Measurements from ENCODE around the gene VTN. TPM values are rescaled to one million over a fixed set of nuclear protein-coding genes. Genes with fewer than 3 reads are reported as not detected.

VTN gene
- total RNA-seq, 3 donors from 2014 or later, result 0.32 to 12.1 (median 0.98) TPM

DNA sequence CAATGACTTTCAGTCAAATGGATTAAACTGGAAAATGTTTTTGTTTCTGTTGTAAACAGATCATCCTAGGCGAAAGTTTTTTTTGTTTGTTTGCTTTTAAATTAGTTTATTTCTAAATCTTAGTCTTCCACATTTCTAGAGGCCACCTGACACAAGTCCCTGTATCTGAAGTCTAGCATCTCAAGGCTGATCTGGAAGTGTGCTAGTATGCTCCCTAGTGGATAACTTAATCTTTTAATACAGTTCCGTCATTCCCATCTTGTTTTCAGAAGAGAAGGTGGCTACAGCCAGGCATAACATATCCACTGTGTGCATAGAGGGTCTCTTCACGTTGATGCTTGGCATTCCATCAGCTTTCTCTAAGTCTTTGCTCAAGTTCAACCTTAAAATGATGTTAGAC, 42.4 kb downstream of the VTN start:
- intact Hi-C loops (cut with DNase I; ENCODE audit: low total_unique reads), result no loop called here

DNA sequence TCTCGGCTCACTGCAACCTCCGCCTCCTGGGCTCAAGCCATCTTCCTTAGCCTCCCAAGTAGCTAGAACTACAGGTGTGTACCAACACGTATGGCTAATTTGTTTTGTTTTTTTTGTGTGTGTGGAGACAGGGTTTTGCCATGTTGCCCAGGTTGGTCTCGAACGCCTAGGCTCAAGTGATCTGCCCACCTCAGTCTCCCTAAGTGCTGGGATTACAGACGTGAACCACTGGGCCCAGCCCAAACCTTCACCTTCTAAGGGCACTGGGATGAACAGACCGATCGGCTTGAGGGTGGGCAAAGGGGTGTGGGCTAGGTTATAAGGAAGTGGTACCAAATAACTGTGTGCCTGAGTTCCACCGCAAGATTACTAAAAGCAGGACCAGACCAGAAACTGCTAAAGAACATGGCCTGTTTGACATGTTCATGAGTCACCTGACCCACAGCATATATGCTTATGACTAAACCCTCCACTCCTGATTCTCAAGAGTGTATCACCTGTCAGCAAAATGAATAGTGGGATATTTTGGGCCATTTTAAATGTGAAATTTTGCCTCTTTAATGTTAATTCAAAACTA, 43.0 kb downstream of the VTN start:
- Histone ChIP-seq H3K4me3 (no peak overlapping the region), H3K4me1 (no peaks in the 10 kb centered on the region), H3K27me3 (no peaks in the 10 kb centered on the region), H3K9me3 (no peaks in the 10 kb centered on the region), H3K27ac (no peak overlapping the region), H3K36me3 (peaks cover 5% of the 10 kb centered on the region)
- TF ChIP-seq, protein P1, sequence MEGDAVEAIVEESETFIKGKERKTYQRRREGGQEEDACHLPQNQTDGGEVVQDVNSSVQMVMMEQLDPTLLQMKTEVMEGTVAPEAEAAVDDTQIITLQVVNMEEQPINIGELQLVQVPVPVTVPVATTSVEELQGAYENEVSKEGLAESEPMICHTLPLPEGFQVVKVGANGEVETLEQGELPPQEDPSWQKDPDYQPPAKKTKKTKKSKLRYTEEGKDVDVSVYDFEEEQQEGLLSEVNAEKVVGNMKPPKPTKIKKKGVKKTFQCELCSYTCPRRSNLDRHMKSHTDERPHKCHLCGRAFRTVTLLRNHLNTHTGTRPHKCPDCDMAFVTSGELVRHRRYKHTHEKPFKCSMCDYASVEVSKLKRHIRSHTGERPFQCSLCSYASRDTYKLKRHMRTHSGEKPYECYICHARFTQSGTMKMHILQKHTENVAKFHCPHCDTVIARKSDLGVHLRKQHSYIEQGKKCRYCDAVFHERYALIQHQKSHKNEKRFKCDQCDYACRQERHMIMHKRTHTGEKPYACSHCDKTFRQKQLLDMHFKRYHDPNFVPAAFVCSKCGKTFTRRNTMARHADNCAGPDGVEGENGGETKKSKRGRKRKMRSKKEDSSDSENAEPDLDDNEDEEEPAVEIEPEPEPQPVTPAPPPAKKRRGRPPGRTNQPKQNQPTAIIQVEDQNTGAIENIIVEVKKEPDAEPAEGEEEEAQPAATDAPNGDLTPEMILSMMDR (IDR thresholded peaks at IDR 0.05), result no peak
- no peak for TF ChIP-seq POLR2AphosphoS5 (IDR thresholded peaks at IDR 0.05)
- no peak for TF ChIP-seq POLR2A (IDR thresholded peaks at IDR 0.05)
- DNase-seq (ENCODE audit: low spot score in 2 of 2), result no peak
- intact Hi-C loops (cut with DNase I; ENCODE audit: low total_unique reads), result no loop called here

More for the DNA sequence above, 42.4 kb downstream of the VTN start:
- TF ChIP-seq POLR2A (IDR thresholded peaks at IDR 0.05) (no peak), POLR2AphosphoS5 (IDR thresholded peaks at IDR 0.05) (no peak)
- TF ChIP-seq, protein P1 (IDR thresholded peaks at IDR 0.05), result no peak
- peaks cover 5% of the 10 kb centered on the region for H3K36me3 ChIP-seq
- no peaks in the 10 kb centered on the region for H3K9me3 ChIP-seq
- no peaks in the 10 kb centered on the region for H3K4me1 ChIP-seq
- no peaks in the 10 kb centered on the region for H3K27me3 ChIP-seq
- no peak for DNase-seq (ENCODE audit: low spot score in 2 of 2)
- no peak overlapping the region for H3K4me3 ChIP-seq
- no peak overlapping the region for H3K27ac ChIP-seq

DNA sequence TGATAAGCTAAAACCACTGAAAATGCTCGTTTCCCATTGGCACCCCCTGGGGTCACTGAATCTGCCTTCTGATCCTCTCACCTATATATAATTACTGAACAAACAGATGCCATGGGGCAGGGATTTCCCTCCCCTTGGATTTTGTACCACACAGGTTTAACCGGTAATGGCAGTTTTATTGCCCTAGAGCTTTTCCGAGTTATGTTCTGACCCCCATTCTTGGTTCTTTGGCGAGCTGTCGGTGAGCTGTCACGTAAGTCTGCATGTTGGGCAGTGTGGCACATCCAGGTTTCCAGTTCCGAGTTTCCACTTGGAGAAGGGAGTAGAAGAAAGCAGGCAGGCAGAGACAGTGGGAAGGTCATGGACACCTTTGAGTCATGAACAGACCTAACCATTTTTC, 44.0 kb downstream of the VTN start:
- H3K27ac ChIP-seq, result no peak overlapping the region
- TF ChIP-seq POLR2AphosphoS5 (IDR thresholded peaks at IDR 0.05), result peak in 1 of 3 donors; percentile 37
- TF ChIP-seq POLR2A (IDR thresholded peaks at IDR 0.05), result no peak
- TF ChIP-seq, protein P1 (IDR thresholded peaks at IDR 0.05), result no peak
- H3K36me3 ChIP-seq, result peaks cover 5% of the 10 kb centered on the region
- no peak overlapping the region for H3K4me3 ChIP-seq
- no peak for DNase-seq (ENCODE audit: low spot score in 2 of 2)
- no peaks in the 10 kb centered on the region for H3K9me3 ChIP-seq
- intact Hi-C loops (cut with DNase I; ENCODE audit: low total_unique reads), result no loop called here
- no peaks in the 10 kb centered on the region for H3K27me3 ChIP-seq
- no peaks in the 10 kb centered on the region for H3K4me1 ChIP-seq

DNA sequence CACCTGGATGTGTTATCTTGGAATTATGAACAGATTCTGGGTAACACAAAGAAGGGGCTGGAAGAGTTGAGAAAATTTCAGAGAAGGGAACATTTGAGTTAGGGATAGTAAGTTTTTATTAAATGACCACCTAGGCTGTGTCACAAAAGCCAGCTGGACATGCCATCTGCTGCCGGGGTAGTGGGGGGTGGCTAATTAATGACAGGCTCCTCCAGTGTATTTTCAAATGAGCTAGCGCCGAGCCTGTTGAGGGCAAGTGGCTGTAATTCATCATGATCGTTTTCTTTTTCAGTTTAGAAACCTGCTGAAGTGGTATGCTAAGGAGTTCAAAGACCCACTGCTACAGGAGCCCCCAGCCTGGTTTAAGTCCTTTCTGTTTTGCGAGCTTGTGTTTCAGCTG, 44.9 kb downstream of the VTN start:
- no peaks in the 10 kb centered on the region for H3K4me1 ChIP-seq
- DNase-seq (ENCODE audit: low spot score in 2 of 2), result no peak
- H3K4me3 ChIP-seq, result no peak overlapping the region
- TF ChIP-seq, protein P1 (IDR thresholded peaks at IDR 0.05), result no peak
- TF ChIP-seq POLR2AphosphoS5 (IDR thresholded peaks at IDR 0.05) (no peak), POLR2A (IDR thresholded peaks at IDR 0.05) (no peak)
- no peak overlapping the region for H3K27ac ChIP-seq
- H3K36me3 ChIP-seq, result peaks cover 5% of the 10 kb centered on the region
- H3K27me3 ChIP-seq, result no peaks in the 10 kb centered on the region
- intact Hi-C loops (cut with DNase I; ENCODE audit: low total_unique reads), result no loop called here
- H3K9me3 ChIP-seq, result no peaks in the 10 kb centered on the region

DNA sequence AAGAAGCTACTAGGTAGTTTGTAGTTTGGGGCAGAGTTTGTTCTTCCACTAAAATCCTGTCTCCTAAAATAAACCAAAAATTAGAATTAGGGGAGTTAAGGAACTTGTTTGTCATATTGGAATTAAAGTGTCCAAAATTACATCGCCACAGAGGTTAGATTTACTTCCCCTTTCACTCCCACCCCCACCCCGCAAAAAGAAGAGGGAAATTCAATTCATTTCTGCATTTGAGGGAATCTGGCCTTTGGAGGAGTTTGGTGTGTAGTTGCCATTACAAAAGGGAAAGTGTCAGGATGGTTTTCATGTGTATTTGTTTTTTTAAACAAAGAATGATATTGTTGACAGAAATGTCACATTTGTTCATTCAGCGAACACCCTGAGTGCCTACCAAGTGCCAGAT, 45.3 kb downstream of the VTN start:
- peaks cover 5% of the 10 kb centered on the region for H3K36me3 ChIP-seq
- TF ChIP-seq POLR2AphosphoS5 (IDR thresholded peaks at IDR 0.05), result no peak
- TF ChIP-seq, protein P1 (IDR thresholded peaks at IDR 0.05), result no peak
- no peak for TF ChIP-seq POLR2A (IDR thresholded peaks at IDR 0.05)
- no peak for DNase-seq (ENCODE audit: low spot score in 2 of 2)
- no peak overlapping the region for H3K27ac ChIP-seq
- intact Hi-C loops (cut with DNase I; ENCODE audit: low total_unique reads), result no loop called here
- no peaks in the 10 kb centered on the region for H3K9me3 ChIP-seq
- no peaks in the 10 kb centered on the region for H3K4me1 ChIP-seq
- no peaks in the 10 kb centered on the region for H3K27me3 ChIP-seq
- no peak overlapping the region for H3K4me3 ChIP-seq

All from breast epithelium (tissue), 4 donors.